Smooth muscle cell (in vitro differentiated cells): ENCODE results near the gene AMPD1. TPM values are rescaled to one million over a fixed set of nuclear protein-coding genes. Genes with fewer than 3 reads are reported as not detected.

Experiments
- DNase-seq: peaks from one replicate; lab custom pipeline; 2025; ENCODE audit not compliant: unreplicated experiment; lab: John Stamatoyannopoulos, UW
- H2AFZ ChIP-seq: fragments of 200-600 bp; sonication (generic); 2 replicates; pipeline ENCODE4 v1.6.0; 2016; ENCODE audit warnings: antibody characterized with exemption, low read depth, mild to moderate bottlenecking
- H3F3A ChIP-seq: fragments of 200-600 bp; sonication (generic); 2 replicates; pipeline ENCODE4 v1.6.0; 2017; ENCODE audit warnings: antibody characterized with exemption, low read depth
- H3K27ac ChIP-seq: fragments of 200-600 bp; sonication (generic); 2 replicates; pipeline ENCODE4 v1.5.1; 2016; ENCODE audit warnings: low read depth, mild to moderate bottlenecking
- H3K27me3 ChIP-seq: fragments of 200-600 bp; sonication (generic); 2 replicates; pipeline ENCODE4 v1.6.1; 2016; ENCODE audit warnings: low read depth, mild to moderate bottlenecking
- H3K36me3 ChIP-seq: fragments of 200-600 bp; sonication (generic); 2 replicates; pipeline ENCODE4 v1.5.1; 2016; ENCODE audit warnings: low read depth
- H3K4me1 ChIP-seq: fragments of 200-600 bp; sonication (generic); 2 replicates; pipeline ENCODE4 v1.5.1; 2016; ENCODE audit warnings: low read depth
- H3K4me2 ChIP-seq: fragments of 200-600 bp; sonication (generic); 2 replicates; pipeline ENCODE4 v1.6.0; 2016; ENCODE audit warnings: mild to moderate bottlenecking
- H3K4me3 ChIP-seq: fragments of 200-600 bp; sonication (generic); 2 replicates; pipeline ENCODE4 v1.5.1; 2016; ENCODE audit warnings: mild to moderate bottlenecking
- H3K79me2 ChIP-seq: fragments of 200-600 bp; sonication (generic); 2 replicates; pipeline ENCODE4 v1.6.0; 2016; ENCODE audit warnings: low read depth, mild to moderate bottlenecking
- H3K9ac ChIP-seq: fragments of 200-600 bp; sonication (generic); 2 replicates; pipeline ENCODE4 v1.6.0; 2016; ENCODE audit warnings: low read depth
- H3K9me3 ChIP-seq: fragments of 200-600 bp; sonication (generic); replicated peaks from 2 replicates; pipeline ENCODE4 v1.5.1; 2016; ENCODE audit warnings: low read depth
- H4K20me1 ChIP-seq: fragments of 200-600 bp; sonication (generic); 2 replicates; pipeline ENCODE4 v1.6.0; 2016; ENCODE audit warnings: low read depth
- CTCF ChIP-seq: fragments of 200-600 bp; sonication (generic); IDR thresholded peaks from 2 replicates; pipeline ENCODE4 v1.5.1; 2017; ENCODE audit warnings: borderline replicate concordance, mild to moderate bottlenecking, antibody characterized with exemption; ENCODE audit not compliant: insufficient read depth, poor library complexity, severe bottlenecking
- WGBS: methylation state at CpG from one replicate; pipeline ENCODE4 v1.1.7; 2016; ENCODE audit warnings: low lambda C conversion rate; 5-methylcytosine and 5-hydroxymethylcytosine counted together
- polyA plus RNA-seq: library from polyadenylated mRNA; unstranded; fragments of >200 nt; fragmentation: Nextera tagmentation; extraction: Ambion mirVana; gene quantifications from 2 replicates; pipeline ENCODE4 v1.2.1, GENCODE V29; 2016
- total RNA-seq: library from RNA; depleted of rRNA; stranded (reverse); fragments of >200 nt; gene quantifications from 2 replicates; pipeline ENCODE4 v1.2.3, GENCODE V29; 2014

Gene AMPD1
- total RNA-seq, result not detected in 2 replicates
- not detected in 2 replicates for polyA plus RNA-seq

- Histone ChIP-seq H3K9ac (no peak within 1 kb of the TSS), H3K9me3 (no peaks in the 10 kb centered on the region), H3K27ac (no peak within 1 kb of the TSS), H3K27me3 (peaks cover 4% of the 10 kb centered on the region), H3K4me1 (no peaks in the 10 kb centered on the region), H3K4me2 (no peak within 1 kb of the TSS), H3K4me3 (no peak within 1 kb of the TSS), H3K36me3 (no peaks in the 10 kb centered on the region), H3K79me2 (no peaks in the 10 kb centered on the region), H4K20me1 (no peaks in the 10 kb centered on the region), H3F3A (no peaks in the 10 kb centered on the region), H2AFZ (no peak within 1 kb of the TSS)
- 74% methylated on average over 6 of the region's 6 CpGs for WGBS
- TF ChIP-seq CTCF, result no peak
- DNase-seq, result no peak
These were observed at the start of gene AMPD1 for GRCh38 chr1:114695430-114696058. Gene AMPD1 (minus strand): TSS chr1:114695546. CDS start chr1:114695471, 75 bp downstream.

GRCh38 chr1:114741963-114742746, 46.8 kb upstream of the AMPD1 start:
- Histone ChIP-seq H3K36me3 (peaks cover 18% of the 10 kb centered on the region), H3K4me2 (no peak overlapping the region), H3K9me3 (no peaks in the 10 kb centered on the region), H3K4me3 (no peak overlapping the region), H3K79me2 (peaks cover 97% of the 10 kb centered on the region), H3K27me3 (no peaks in the 10 kb centered on the region), H3K9ac (no peak overlapping the region), H3K27ac (no peak overlapping the region), H4K20me1 (peaks cover 100% of the 10 kb centered on the region), H2AFZ (no peak overlapping the region), H3F3A (no peaks in the 10 kb centered on the region), H3K4me1 (no peaks in the 10 kb centered on the region)
- DNase-seq, result no peak
- 96% methylated on average over 11 of the region's 11 CpGs for WGBS
- no peak for TF ChIP-seq CTCF

GRCh38 chr1:114740331-114740730, 45.0 kb upstream of the AMPD1 start:
- no peak for DNase-seq
- Histone ChIP-seq H3K9ac (no peak overlapping the region), H3K4me3 (no peak overlapping the region), H3K27ac (peak overlapping the region; percentile 11), H3K4me2 (no peak overlapping the region), H3K27me3 (no peaks in the 10 kb centered on the region), H3K9me3 (no peaks in the 10 kb centered on the region), H3K79me2 (peaks cover 97% of the 10 kb centered on the region), H4K20me1 (peaks cover 100% of the 10 kb centered on the region), H3F3A (peaks cover 5% of the 10 kb centered on the region), H3K36me3 (peaks cover 34% of the 10 kb centered on the region), H2AFZ (no peak overlapping the region), H3K4me1 (no peaks in the 10 kb centered on the region)
- WGBS, result 95% methylated on average over 1 of the region's 1 CpG
- no peak for TF ChIP-seq CTCF
